Left lobe of liver (tissue), 2 donors: ENCODE measurements around the gene ADARB2. TPM values are rescaled to one million over a fixed set of nuclear protein-coding genes. Genes with fewer than 3 reads are reported as not detected.
"Not testable (repeated sequence)": the region's sequence is repeated elsewhere in the genome, so short reads cannot be mapped to it uniquely, and the experiment has no call there.

Experiments
- ATAC-seq: fragments of 200-7000 bp; cut with Tn5 transposase; one replicate; pipeline ENCODE4 v1.9.1; 2020; ENCODE audit warnings: mild to moderate bottlenecking, moderate library complexity
- DNase-seq: peaks from one replicate; pipeline ENCODE4 v3.0.0-alpha.2; 2020; ENCODE audit warnings: low spot score
- total RNA-seq: library from RNA; stranded (reverse); gene quantifications from one replicate; pipeline ENCODE4 v1.2.1, GENCODE V29; 2021
- donor health status: DM: no; HTN: no; CAD: no; lungs with moderate emphysema.
- donor health status: DM: no; HTN: yes; CAD: no.

Gene ADARB2
- total RNA-seq, 1 donor from 2014 or later, result 0.81 TPM

- no peak for ATAC-seq
- no peak for DNase-seq
These were observed 392.9 kb downstream of the ADARB2 start for GRCh38 chr10:1344408-1344807.

- DNase-seq (no peak), ATAC-seq (no peak)
These were observed 394.1 kb downstream of the ADARB2 start for GRCh38 chr10:1343176-1343575.

GRCh38 chr10:1341052-1341451 lies 396.3 kb downstream of the ADARB2 start:
- not testable (repeated sequence) for DNase-seq, ATAC-seq

GRCh38 chr10:1339396-1339795 lies 397.9 kb downstream of the ADARB2 start:
- no peak for DNase-seq
- no peak for ATAC-seq

- ATAC-seq (no peak), DNase-seq (no peak)
These were observed 401.7 kb downstream of the ADARB2 start for GRCh38 chr10:1335642-1336041.

GRCh38 chr10:1333981-1334380 lies 403.3 kb downstream of the ADARB2 start:
- DNase-seq (no peak), ATAC-seq (no peak)

- DNase-seq (no peak), ATAC-seq (no peak)
These were observed 405.8 kb downstream of the ADARB2 start for GRCh38 chr10:1331560-1331959.

GRCh38 chr10:1329622-1330021 lies 407.7 kb downstream of the ADARB2 start:
- no peak for ATAC-seq
- no peak for DNase-seq

- DNase-seq, result no peak
- no peak for ATAC-seq
These were observed 408.2 kb downstream of the ADARB2 start for GRCh38 chr10:1328981-1329614.

GRCh38 chr10:1328161-1328823 lies 409.0 kb downstream of the ADARB2 start:
- no peak for ATAC-seq
- no peak for DNase-seq

GRCh38 chr10:1327759-1328158 lies 409.6 kb downstream of the ADARB2 start:
- ATAC-seq (no peak), DNase-seq (no peak)

- ATAC-seq, DNase-seq: not testable (repeated sequence)
These were observed 410.8 kb downstream of the ADARB2 start for GRCh38 chr10:1326514-1326913.

- ATAC-seq (no peak), DNase-seq (no peak)
These were observed 412.4 kb downstream of the ADARB2 start for GRCh38 chr10:1324903-1325302.

GRCh38 chr10:1323951-1324350 lies 413.4 kb downstream of the ADARB2 start:
- DNase-seq, result no peak
- no peak for ATAC-seq

- DNase-seq (no peak), ATAC-seq (no peak)
These were observed 416.5 kb downstream of the ADARB2 start for GRCh38 chr10:1320739-1321320.

GRCh38 chr10:1316809-1317143 lies 420.5 kb downstream of the ADARB2 start:
- no peak for ATAC-seq
- DNase-seq, result no peak

GRCh38 chr10:1316121-1316808 lies 421.1 kb downstream of the ADARB2 start:
- DNase-seq, result no peak
- ATAC-seq, result no peak

GRCh38 chr10:1315178-1315577 lies 422.1 kb downstream of the ADARB2 start:
- ATAC-seq (no peak), DNase-seq (no peak)

GRCh38 chr10:1311726-1312125 lies 425.6 kb downstream of the ADARB2 start:
- DNase-seq (no peak), ATAC-seq (no peak)

GRCh38 chr10:1310271-1310789 lies 427.0 kb downstream of the ADARB2 start:
- DNase-seq (no peak), ATAC-seq (no peak)

GRCh38 chr10:1309617-1310270 lies 427.6 kb downstream of the ADARB2 start:
- DNase-seq, result no peak
- no peak for ATAC-seq
